HepG2 (cell line): ENCODE measurements around the gene RNF123. TPM values are rescaled to one million over a fixed set of nuclear protein-coding genes. Genes with fewer than 3 reads are reported as not detected.

Source experiments
- KMT2A ChIP-seq: sonication (generic); formaldehyde crosslinking; IDR thresholded peaks from 2 replicates; pipeline ENCODE4 v1.4.0; 2020; ENCODE audit warnings: missing genetic modification reagents
- NFIB ChIP-seq: sonication (generic); formaldehyde crosslinking; IDR thresholded peaks from 2 replicates; pipeline ENCODE4 v1.9.0; 2021; ENCODE audit warnings: missing genetic modification reagents, mild to moderate bottlenecking, borderline replicate concordance
- SETDB1 ChIP-seq: sonication (generic); formaldehyde crosslinking; IDR thresholded peaks from 2 replicates; pipeline ENCODE4 v1.5.1; 2020; ENCODE audit warnings: missing genetic modification reagents, mild to moderate bottlenecking, borderline replicate concordance
- TBX3 ChIP-seq: fragments of 450-650 bp; IDR thresholded peaks from 2 replicates; pipeline ENCODE4 v1.6.1; 2017; ENCODE audit warnings: antibody characterized with exemption, mild to moderate bottlenecking, inconsistent platforms, borderline replicate concordance
- ZNF749 ChIP-seq: sonication (generic); formaldehyde crosslinking; IDR thresholded peaks from 2 replicates; pipeline ENCODE4 v1.8.0; 2022; ENCODE audit warnings: mild to moderate bottlenecking, missing genetic modification reagents, moderate library complexity, borderline replicate concordance
- polyA plus RNA-seq, 8 experiments: library from polyadenylated mRNA; depleted of rRNA in 3 of 8; stranded (reverse) in 7 of 8; unstranded in 1 of 8; fragments of >200 nt; fragmentation: Illumina TruSeq in 4 of 8; extraction: Trizol in 4 of 8; gene quantifications; 2 replicates each; pipeline versions ENCODE4 v1.2.1 to v1.2.3, GENCODE V29; 2011 to 2016; ENCODE audit warnings: low read depth in 4 of 8, missing spikeins in 1 of 8, mixed read lengths in 1 of 8; ENCODE audit not compliant: insufficient read depth in 1 of 8
- total RNA-seq, 5 experiments: library from RNA; depleted of rRNA; stranded (reverse); fragments of >200 nt; fragmentation: Illumina TruSeq; extraction: Trizol; gene quantifications; 2 replicates each; pipeline ENCODE4 v1.2.3, GENCODE V29; 2016; ENCODE audit warnings: low read depth in 1 of 5
- TF ChIP-seq, protein P1 (sequence below): sonication (generic); formaldehyde crosslinking; conservative IDR thresholded peaks from 2 replicates; pipeline ENCODE4 v1.4.0; 2020; ENCODE audit warnings: missing genetic modification reagents
- TF ChIP-seq, protein P2 (sequence below): sonication (generic); formaldehyde crosslinking; IDR thresholded peaks from 2 replicates; pipeline ENCODE4 v1.4.0; 2020; ENCODE audit warnings: mild to moderate bottlenecking, missing genetic modification reagents
- TF ChIP-seq, protein P3 (sequence below): sonication (generic); formaldehyde crosslinking; IDR thresholded peaks from 2 replicates; pipeline ENCODE4 v1.5.1; 2020; ENCODE audit warnings: missing genetic modification reagents, mild to moderate bottlenecking, borderline replicate concordance
- TF ChIP-seq, protein P4 (sequence below): sonication (generic); formaldehyde crosslinking; IDR thresholded peaks from 2 replicates; pipeline ENCODE4 v1.5.0; 2020; ENCODE audit warnings: missing genetic modification reagents, mild to moderate bottlenecking, borderline replicate concordance

Gene RNF123
- total and polyA plus RNA-seq, 2 of the 13 experiments (the other 11 are each of a cell fraction or from before 2014, with no cell fraction given): 29.9 to 82.2 TPM

DNA sequence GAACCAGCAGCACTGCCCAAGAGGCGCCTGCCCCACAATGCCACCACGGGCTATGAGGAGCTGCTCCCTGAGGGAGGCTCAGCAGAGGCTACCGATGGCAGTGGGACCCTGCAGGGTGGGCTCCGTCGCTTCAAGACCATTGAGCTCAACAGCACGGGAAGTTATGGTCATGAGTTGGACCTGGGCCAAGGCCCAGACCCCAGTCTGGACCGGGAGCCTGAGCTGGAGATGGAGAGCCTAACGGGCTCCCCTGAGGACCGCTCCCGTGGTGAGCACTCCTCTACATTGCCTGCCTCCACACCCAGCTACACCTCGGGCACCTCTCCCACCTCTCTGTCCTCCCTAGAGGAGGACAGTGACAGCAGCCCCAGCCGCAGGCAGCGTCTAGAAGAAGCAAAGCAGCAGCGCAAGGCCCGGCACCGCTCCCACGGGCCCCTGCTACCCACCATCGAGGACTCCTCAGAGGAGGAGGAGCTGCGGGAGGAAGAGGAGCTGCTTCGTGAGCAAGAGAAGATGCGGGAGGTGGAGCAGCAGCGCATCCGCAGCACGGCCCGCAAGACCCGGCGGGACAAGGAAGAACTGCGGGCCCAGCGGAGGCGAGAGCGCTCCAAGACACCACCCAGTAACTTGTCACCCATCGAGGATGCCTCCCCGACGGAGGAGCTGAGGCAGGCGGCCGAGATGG lies 37.0 kb upstream of the RNF123 start (continued):
- TF ChIP-seq, protein P1, sequence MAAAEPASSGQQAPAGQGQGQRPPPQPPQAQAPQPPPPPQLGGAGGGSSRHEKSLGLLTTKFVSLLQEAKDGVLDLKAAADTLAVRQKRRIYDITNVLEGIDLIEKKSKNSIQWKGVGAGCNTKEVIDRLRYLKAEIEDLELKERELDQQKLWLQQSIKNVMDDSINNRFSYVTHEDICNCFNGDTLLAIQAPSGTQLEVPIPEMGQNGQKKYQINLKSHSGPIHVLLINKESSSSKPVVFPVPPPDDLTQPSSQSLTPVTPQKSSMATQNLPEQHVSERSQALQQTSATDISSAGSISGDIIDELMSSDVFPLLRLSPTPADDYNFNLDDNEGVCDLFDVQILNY (CRISPR knock-in tag): no peak
- TF ChIP-seq TBX3: no peak
- TF ChIP-seq NFIB (CRISPR knock-in tag): no peak
- no peak for TF ChIP-seq ZNF749 (CRISPR knock-in tag)
- TF ChIP-seq, protein P2, sequence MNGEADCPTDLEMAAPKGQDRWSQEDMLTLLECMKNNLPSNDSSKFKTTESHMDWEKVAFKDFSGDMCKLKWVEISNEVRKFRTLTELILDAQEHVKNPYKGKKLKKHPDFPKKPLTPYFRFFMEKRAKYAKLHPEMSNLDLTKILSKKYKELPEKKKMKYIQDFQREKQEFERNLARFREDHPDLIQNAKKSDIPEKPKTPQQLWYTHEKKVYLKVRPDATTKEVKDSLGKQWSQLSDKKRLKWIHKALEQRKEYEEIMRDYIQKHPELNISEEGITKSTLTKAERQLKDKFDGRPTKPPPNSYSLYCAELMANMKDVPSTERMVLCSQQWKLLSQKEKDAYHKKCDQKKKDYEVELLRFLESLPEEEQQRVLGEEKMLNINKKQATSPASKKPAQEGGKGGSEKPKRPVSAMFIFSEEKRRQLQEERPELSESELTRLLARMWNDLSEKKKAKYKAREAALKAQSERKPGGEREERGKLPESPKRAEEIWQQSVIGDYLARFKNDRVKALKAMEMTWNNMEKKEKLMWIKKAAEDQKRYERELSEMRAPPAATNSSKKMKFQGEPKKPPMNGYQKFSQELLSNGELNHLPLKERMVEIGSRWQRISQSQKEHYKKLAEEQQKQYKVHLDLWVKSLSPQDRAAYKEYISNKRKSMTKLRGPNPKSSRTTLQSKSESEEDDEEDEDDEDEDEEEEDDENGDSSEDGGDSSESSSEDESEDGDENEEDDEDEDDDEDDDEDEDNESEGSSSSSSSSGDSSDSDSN (CRISPR knock-in tag): no peak
- TF ChIP-seq, protein P3, sequence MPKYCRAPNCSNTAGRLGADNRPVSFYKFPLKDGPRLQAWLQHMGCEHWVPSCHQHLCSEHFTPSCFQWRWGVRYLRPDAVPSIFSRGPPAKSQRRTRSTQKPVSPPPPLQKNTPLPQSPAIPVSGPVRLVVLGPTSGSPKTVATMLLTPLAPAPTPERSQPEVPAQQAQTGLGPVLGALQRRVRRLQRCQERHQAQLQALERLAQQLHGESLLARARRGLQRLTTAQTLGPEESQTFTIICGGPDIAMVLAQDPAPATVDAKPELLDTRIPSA (CRISPR knock-in tag): no peak
- no peak for TF ChIP-seq KMT2A (CRISPR knock-in tag)
- no peak for TF ChIP-seq SETDB1 (CRISPR knock-in tag)
- TF ChIP-seq, protein P4, sequence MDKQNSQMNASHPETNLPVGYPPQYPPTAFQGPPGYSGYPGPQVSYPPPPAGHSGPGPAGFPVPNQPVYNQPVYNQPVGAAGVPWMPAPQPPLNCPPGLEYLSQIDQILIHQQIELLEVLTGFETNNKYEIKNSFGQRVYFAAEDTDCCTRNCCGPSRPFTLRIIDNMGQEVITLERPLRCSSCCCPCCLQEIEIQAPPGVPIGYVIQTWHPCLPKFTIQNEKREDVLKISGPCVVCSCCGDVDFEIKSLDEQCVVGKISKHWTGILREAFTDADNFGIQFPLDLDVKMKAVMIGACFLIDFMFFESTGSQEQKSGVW: no peak
